ENCODE data around the gene SHISA3.

The SHISA3 gene

DNA sequence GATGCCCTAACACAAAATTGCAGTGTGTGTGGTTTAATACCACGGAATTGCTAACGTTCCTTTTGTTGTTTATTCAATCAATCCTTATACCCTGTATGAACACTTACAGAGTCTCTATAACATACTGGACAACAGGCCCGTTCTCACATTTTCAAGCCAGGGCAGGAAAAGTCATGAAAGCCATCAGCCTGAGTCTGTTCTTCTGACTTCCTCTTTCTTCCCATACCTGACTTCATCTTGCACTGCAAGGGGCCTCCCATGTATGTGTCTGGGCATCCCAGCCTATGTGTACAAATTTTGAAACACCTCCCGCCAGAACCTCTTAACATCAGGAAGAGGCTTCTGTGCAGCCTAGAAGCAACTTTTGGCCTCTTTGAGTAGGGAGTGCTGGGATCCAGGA lies 4.9 kb upstream of the SHISA3 start:
- DNase-seq = no peak

DNA sequence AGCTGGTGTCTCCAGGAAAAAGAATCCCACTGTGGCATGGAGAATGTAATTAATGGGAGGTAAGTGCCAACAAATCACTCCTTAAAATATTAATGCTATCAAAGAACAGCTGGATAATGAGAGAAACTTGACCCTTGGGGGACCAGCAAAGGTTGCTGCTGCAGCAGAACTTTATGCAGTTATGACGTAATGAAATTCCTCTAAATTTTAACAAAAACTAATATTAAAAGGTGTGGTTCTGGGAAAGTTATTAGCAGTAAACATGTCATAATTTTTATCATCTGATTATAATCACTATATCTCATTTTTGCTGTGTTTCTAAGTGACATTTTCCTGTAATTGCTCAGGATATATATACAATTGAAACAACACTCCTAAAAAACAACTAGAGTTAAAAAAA lies 1.7 kb upstream of the SHISA3 start:
- no peak for DNase-seq

DNA sequence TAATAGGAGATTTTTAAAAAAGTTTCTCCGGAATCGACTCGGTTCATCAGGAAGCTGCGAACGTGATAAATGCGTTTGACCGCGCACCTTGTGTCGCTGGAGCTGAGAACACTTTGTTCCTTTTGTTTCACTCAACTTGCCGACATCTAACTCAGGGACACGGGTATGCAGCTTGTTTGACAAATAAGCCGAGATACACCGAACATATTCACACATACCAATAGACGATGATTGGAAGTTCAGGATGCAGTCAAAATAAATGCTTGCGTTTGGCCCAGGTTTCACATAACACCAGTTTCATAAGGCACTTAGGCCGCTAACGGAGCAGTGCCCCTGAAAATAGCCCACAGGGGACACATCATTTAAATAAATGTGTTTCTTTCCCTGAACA lies 932 bp upstream of the SHISA3 start:
- DNase-seq = no peak

DNA sequence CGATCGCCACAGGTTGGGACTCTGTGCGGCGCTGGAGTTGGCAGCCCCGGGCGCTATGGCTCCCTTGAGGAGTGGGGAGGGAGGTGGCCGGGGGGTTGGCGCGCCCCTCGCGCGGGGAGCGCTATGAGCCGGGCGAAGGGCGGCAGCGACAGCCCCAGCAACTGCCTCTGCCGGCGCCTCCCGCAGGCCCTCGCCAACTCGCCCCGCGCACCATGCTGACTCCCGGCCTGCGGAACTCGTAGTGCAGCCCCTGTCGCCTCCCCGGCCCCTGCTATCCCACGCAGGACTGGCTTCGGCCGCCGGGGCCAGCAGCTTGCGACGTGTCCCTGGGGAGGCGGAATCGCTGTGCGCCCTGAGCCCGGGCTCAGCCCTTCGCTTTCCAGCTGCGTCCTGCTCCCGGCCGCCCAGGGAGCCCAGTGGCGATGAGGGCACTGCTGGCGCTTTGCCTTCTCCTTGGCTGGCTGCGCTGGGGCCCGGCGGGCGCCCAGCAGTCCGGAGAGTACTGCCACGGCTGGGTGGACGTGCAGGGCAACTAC lies 415 bp downstream of the SHISA3 start:
- no peak for DNase-seq

DNA sequence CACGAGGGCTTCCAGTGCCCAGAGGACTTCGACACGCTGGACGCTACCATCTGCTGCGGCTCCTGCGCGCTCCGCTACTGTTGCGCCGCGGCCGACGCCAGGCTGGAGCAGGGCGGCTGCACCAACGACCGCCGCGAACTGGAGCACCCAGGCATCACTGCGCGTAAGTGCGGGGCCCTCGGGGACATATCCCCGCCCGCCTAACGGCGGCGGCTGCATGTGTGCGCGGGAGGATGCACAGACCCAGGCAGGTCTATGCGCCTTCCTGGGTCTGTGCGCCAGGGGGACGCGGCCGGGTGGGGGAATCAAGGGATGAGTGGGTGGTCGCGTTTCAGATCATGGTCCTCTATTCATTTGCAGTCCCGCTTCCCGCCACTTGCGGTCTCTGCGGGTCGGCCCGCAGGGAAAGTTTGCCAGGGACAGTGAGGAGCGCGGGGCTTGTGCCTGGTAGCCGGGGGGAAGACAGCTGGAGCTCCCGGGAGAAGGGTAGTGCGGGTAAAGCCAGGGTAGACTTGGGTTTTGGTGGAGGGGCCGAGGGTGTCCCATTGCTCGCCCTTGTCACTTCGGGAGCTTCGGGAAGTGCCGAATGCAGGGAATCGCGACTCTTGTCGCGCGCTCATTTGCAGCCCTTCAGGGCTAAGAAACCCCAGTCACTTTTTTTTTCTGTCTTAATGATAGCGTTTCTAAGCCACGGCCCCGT lies 1.0 kb downstream of the SHISA3 start:
- no peak for DNase-seq

DNA sequence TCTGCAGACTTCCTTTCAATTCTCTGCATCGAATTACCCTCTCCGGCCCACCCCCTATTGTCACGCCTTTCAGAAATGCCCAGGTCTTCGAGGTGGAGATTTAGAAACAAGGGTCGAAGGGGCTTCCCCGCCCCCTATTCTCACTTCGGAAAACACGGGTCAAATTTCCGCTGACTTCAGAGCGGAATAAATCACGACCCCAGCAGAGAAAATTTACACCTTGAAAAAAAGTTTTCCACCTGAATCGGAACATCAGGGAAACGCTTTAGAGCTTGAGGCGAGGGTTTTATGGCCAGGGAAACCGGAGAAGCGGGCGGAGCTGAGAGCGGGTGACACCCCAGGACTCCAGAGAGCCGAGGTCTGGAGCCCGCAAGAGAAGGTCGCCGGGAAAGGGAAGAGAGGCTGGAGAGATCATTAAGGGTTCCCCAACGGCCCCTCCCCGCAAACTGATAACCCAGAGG lies 1.6 kb downstream of the SHISA3 start:
- DNase-seq = no peak

DNA sequence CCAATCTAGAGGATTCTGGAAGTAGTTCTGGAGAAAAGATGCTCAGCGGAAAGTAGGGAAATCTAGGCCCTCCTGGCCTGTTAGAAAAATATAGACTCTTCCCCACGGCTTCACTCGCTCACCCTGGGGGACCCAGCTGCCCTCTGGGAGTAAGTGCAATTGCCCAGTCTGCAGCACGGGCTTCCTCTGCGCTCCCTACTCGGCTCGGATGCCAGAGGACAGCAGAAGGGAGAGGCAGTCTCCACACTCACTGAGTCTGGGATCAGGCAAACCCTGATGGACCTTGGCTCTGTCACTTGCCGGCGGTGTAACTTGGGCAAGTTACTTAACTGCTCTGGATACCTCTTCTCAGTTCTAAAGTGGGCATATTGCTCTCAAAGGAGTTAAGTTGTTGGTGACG lies 2.1 kb downstream of the SHISA3 start:
- no peak for DNase-seq

DNA sequence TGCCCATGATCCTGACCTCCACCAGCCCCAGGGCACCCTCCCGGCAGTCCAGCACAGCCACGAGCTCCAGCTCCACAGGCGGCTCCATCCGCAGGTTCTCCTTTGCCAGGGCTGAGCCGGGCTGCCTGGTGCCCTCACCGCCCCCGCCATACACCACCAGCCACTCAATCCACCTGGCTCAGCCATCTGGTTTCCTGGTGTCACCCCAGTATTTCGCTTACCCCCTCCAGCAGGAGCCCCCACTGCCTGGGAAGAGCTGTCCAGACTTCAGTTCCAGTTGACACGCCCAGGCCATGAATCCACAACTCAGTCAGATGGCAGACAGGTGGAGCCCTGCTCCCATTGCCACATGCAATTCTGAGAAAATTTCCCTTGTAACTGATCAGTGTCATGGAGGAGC lies 3.9 kb downstream of the SHISA3 start:
- DNase-seq = no peak

DNA sequence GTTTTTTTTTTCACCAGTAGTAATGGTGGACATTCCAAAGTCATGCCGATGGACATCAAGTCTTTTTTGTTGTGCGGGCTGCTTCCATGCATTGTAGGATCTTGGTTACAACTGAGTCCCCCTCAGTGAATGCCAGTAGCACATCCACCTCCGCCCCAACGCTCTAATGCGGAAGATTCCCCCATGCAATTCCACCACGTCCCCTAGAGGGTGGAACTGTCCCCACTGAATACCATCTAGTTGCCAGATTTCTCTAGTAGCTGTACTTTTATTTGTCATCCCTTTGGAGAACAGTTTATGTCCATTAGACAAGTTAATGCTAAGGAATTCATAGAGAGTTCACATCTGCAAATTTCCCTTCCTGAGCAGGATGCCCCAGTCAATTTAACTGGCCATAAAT lies 6.7 kb downstream of the SHISA3 start:
- no peak for DNase-seq

DNA sequence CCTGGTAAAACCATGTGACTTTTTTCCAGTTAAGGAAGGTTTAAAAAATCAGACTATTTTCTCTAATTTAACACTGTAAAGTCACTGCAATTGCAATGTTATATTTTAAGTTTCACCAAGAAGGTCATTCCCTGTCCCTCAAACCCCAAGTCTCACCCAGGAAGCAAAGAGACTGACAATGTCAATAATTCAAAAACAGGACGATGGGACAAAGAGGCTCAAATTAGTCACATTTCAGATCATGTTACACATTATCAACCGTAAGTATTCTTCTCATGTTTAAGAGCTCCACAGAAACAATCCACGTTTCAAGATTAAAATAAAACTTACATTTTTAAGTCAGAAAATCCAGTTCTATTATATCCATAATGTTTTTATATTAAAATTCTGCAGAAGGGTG lies 13.2 kb downstream of the SHISA3 start:
- DNase-seq = no peak

DNA sequence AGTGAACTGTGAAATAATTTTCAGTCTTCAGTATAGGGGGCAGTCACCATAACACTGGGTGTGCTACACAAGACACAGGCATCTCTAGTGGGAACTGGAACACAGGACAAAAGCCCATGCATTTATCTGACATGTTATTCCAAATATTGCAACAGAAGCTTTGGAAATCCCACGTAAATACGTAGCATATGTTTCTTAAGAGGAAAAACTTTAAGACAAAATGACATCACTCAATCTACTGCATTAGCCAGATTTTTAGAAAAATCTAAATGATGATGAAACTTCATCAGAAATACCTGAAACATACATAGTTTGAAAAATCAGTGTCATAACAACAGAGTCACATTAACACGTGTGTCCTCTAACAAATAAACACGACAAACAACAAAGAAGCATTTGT lies 14.5 kb downstream of the SHISA3 start:
- DNase-seq = no peak

DNA sequence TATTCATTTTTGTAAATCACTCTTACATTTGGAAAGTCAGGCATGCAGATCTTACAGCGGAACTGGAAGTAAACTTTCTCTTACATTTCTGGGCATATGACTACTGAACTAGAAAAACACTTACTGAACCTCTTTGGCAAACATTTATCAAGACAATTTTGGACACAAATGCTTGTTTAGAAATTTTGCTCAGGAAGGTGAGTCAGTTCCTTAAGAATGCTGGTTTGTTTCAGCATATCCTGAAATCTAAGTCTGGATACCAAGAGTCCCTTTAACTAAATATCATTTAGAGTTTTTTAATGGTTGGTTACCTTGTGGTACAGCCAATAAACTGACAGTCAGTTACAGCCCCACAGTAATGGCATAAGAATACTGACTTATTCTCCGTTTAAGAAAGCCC lies 15.0 kb downstream of the SHISA3 start:
- DNase-seq = no peak

DNA sequence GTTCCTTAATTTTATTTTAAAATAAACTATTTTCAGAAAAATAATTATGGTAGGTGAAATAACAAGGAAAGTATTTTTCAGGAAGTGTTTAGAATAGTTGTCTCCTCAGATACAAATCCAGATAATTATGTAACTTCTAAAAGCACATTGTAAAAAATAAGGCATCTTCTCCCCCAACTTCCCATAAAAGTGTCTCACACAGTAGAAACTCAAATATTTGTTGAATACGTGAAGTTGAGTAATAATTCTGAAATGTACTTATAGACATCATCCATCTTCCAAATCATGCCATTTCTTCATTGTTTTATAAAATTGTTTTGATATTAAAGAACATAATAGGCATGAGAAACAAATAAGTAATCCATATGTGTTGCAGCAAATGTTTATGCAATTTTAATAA lies 18.0 kb downstream of the SHISA3 start:
- DNase-seq = no peak

DNA sequence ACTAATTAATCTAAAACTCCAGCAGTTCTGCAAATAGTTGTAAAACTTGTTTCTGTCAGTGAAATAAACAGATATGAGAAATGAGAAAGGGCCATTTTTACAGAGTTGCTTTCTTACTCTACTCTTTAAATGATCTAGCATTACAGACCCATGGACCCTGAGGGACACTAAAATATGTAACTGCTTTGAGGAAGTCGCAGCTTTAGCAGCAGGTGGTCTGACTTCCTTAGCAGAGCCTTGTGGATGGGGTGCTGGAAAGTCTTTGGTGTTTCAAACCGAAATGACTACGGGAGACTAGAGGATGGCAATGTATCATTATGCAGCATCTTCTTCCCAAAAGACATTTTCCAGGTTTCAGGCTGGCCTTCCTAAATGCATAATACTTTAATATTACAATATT lies 18.7 kb downstream of the SHISA3 start:
- no peak for DNase-seq

DNA sequence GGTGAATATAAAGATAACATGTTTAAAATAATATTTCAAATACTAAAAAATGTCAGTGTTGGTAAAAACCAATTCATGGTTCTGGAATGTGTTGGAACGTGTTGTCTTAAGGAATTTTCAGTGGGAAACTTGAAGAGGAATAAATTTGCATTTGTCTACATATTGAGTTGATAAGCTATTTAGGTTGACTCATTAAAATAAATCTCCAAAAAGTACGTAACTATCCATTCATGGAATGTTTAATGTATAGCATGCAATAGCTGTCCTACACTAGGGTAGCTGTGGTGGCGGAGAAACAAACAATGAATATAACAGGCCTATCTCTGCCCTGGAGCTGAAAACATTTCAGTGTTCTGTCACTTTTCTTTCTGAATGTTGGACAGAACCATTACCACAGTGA lies 20.3 kb downstream of the SHISA3 start:
- no peak for DNase-seq

DNA sequence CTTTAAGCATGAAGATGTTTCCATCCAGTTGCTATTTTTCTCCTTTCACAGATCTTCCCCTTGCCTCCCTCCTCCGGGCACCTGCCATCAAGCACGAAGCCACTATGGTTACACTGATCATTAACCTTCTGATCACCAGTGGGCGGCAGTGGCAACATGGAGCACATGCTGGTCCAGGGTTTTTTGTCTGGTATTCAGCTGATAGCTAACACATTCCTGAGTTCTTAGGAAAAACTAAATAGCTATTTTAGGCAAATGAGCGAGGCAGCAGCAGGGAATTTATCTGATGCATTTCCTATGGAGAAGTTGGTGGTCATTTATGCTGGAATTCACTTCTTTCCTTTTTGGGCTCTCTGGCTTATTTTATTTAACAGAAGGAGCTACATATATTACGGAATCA lies 22.9 kb downstream of the SHISA3 start:
- DNase-seq = no peak

DNA sequence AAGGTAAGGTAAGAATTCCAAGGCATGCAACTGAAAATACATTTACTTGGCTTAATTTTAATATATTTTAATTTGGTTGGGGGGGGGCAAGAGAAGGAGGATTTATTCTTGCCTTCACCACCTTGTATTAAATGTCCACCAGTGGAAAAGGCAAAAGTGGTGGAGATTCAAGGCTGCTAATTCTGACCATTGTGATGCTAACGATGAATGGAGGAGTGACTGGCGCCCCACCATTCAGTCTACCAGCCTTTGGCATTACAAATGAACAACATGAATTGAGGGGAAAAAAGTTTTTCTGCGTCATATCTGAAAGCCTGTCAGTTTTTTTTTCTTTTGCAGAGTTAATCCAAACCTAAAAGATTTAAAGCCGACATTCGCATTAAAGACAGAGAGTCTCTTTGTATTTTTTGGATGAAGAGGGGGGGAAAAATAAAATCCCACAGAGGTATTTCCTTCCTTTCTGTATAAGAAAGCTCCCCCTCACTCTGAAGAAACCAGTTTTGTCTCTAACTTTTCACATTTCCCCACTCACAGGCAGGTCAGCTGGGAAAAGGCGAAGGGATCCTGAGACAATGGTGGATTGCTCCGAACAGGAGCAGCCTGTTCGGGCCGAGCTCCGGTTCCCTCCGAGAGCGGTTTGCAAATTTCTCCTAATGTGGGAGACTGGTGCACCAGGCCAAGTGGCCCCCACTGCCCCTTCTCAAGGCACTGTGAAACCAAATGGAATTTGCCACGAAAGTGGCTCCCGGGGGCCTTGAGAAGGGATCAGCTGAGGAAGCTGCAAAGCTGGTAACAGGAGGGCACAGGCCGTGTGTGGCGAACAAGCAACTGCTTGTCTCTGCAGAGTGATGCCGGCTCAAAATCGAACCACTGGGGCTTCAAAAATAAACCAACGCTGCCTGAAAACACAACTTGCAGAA lies 28.1 kb downstream of the SHISA3 start:
- DNase-seq = no peak

DNA sequence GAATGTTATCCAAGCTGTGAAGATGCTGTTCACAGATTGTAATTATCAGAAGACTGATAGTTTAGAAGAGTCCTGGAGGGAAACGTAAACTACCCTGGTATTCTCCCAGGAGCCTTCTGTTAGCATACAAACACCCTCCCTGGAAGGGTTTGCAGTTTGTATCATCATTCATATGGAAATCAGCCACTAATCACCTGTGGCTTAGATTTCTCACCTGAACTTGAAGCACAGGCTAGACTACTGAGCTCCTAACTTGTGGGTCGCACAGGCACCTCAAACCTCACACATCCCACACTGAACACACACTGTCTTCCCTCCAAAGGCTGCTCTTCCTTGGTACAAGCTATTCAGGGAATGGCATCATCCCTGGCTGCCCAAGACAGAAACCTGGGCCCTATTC lies 30.7 kb downstream of the SHISA3 start:
- DNase-seq = no peak

DNA sequence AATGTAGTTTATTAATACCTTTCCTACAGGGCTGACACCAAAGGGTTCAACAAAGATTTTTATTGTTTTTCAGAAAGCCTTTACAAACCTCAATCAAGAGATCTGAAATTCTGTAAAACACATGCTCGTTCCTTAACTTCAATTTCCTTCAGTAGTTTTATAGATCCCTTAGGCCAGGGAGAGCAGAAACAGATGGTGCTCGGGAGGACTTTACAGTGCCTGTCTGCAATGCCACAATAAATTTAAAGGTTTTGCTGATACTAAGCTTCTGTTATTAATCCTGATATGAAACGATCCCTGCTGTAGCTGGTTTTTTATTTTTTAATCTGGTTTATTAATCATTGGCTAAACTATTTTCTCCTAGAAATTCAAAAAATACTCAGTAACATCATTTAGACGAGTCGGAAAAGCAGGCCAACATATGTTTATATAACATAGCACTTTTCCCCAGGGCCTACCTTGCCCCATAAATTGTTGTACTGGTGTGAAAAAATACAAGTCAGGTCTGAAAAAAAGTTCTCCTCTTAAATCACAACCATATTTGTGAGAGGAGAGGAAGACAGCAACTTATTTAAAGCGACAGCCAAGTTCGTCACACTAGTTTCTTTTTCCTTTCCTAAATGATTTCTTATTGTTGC lies 39.8 kb downstream of the SHISA3 start:
- no peak for DNase-seq

DNA sequence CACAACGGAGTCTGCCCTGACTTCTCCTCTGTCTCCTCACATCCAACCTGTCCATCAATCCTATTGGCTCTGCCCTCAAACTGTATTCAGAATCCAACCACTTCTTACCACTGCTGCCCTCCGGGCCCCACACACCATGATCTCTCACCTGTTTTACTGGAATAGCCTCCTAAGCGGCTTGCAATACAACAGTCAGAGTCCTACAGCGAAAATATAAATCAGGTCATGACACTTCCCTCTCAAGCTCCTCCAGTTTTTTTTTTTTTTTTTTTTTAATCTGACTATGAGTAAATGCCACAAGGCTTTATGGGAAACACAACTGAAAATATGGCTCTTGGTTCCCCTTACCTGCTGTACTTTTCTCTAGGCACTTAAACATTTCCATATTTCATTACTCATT lies 42.8 kb downstream of the SHISA3 start:
- DNase-seq = no peak

DNA sequence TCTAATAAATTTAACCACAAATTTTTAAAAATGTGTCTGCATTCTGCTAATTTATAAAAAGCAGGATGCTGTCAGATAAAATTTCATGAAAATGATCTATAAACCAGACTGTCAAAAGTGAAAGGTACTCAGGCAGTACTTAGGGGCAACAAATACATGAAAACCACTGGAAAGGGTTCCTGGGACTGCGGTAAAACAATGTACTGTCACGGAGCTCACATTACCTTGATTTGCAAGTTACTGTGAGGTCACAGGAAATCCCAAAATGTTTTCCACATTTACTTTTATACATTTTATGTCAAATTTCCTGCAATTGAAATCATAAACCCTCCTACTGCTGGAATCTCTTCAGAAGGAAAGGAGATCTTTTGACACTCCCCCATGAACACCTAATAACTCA lies 45.3 kb downstream of the SHISA3 start:
- DNase-seq = no peak

DNA sequence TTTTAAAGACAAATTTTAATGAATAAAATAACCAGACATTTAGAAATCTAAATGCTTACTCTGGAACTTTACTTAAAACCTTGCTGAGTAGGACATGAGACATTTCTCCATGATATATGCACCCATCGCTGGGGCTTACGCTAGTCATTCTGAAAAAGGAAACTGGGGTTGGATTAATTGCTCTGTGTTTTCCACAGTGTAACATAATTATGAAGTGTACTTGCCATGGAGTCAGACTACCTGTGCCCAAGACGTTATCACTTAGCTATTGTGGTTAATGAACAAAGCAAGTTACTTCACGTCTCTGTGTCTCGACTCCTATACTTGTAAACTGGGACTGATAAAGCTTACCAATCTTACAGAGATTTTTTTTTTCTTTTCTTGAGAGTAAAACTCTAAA lies 47.8 kb downstream of the SHISA3 start:
- no peak for DNase-seq

DNA sequence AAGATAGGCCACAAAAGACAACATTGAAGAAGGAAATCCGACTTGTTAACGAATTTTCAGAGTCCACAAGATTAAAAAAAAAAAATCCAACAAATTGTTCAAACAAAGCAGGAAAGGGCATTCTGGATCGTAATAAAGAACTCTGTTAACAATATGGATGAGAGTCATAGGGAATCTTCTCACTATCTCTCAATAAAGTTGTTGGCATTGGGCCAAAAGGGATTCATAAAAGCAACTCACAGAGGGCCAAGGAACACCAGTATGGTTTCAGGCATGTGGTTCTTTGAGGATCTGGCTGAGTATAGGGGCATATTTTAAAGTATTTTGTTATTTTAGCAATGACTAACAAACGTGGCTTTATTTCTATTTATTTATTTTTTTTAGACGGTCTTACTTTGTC lies 49.5 kb downstream of the SHISA3 start:
- DNase-seq = no peak
